Panc1 (cell line): ENCODE measurements around the gene SYNPR. TPM values are rescaled to one million over a fixed set of nuclear protein-coding genes. Genes with fewer than 3 reads are reported as not detected.

Source experiments
- ATAC-seq: fragments of 200-7000 bp; cut with Tn5 transposase; 2 replicates; pipeline ENCODE4 v1.9.1; 2020; ENCODE audit warnings: mild to moderate bottlenecking, moderate library complexity
- BruUV-seq: library from RNA; stranded (reverse); fragments of 400-500 nt; replicated peaks from 2 replicates; lab custom pipeline; 2021; lab: Mats Ljungman, UMichigan
- CTCF ChIA-PET: fragments of 300-600 bp; sonication (Branson Sonifier 250); formaldehyde crosslinking; loops from one replicate; lab custom pipeline; 2022; ENCODE audit warnings: antibody characterized with exemption; lab: Charles Lee
- POLR2A ChIA-PET: fragments of 300-600 bp; sonication (Branson Sonifier 250); formaldehyde crosslinking; loops from one replicate; lab custom pipeline; 2022; ENCODE audit warnings: antibody characterized with exemption; lab: Charles Lee
- DNase-seq: peaks from one replicate; pipeline ENCODE4 v3.0.0-alpha.2; 2010; ENCODE audit warnings: low read depth, low spot score
- H3K27ac ChIP-seq: 2 replicates; pipeline ENCODE4 v1.5.1; 2011; ENCODE audit warnings: mild to moderate bottlenecking, low read length, inconsistent platforms
- H3K27me3 ChIP-seq: fragments of 200-500 bp; sonication (Bioruptor generic); 2 replicates; pipeline ENCODE4 v1.6.0; 2014; ENCODE audit warnings: low read length, inconsistent platforms; ENCODE audit not compliant: control insufficient read depth, insufficient read depth
- H3K36me3 ChIP-seq: fragments of 200-500 bp; sonication (Bioruptor generic); 2 replicates; pipeline ENCODE4 v1.5.1; 2014; ENCODE audit warnings: inconsistent platforms, mild to moderate bottlenecking, low read length, moderate library complexity; ENCODE audit not compliant: control insufficient read depth, insufficient read depth
- H3K4me1 ChIP-seq: 2 replicates; pipeline ENCODE4 v1.5.1; 2011; ENCODE audit warnings: inconsistent platforms, mild to moderate bottlenecking, low read length, moderate library complexity; ENCODE audit not compliant: control insufficient read depth, insufficient read depth
- H3K4me3 ChIP-seq, 2 experiments: 2 replicates each; pipeline ENCODE4 v1.5.1; 2011 to 2012; ENCODE audit warnings: low read depth in 2 of 2, low read length in 2 of 2, mild to moderate bottlenecking in 2 of 2, inconsistent platforms in 1 of 2, moderate library complexity in 1 of 2
- H3K9me3 ChIP-seq: fragments of 200-500 bp; sonication (Bioruptor generic); 2 replicates; pipeline ENCODE4 v1.5.1; 2014; ENCODE audit warnings: low read depth, mild to moderate bottlenecking, inconsistent platforms, low read length, moderate library complexity; ENCODE audit not compliant: control insufficient read depth, insufficient read depth
- POLR2AphosphoS5 ChIP-seq: IDR thresholded peaks from 2 replicates; pipeline ENCODE4 v1.6.1; 2012; ENCODE audit warnings: mild to moderate bottlenecking, low read depth, low read length, moderate library complexity
- SIN3A ChIP-seq: IDR thresholded peaks from 2 replicates; pipeline ENCODE4 v1.6.1; 2012; ENCODE audit warnings: low read depth, mild to moderate bottlenecking, low read length, moderate library complexity, borderline replicate concordance; ENCODE audit not compliant: insufficient read depth
- TCF7L2 ChIP-seq: IDR thresholded peaks from 2 replicates; pipeline ENCODE4 v1.6.1; 2011; ENCODE audit warnings: mild to moderate bottlenecking, low read depth, low read length, inconsistent platforms
- in situ Hi-C: cut with HindIII; loops from 2 replicates; pipeline ENCODE4 v1.10.0; 2016; ENCODE audit warnings: low sequenced_read_pairs, low pct_unique_long_range_greater_than_20kb
- intact Hi-C: fragments of 100-400 bp; cut with micrococcal nuclease; formaldehyde crosslinking; loops from one replicate; pipeline ENCODE4 v1.10.0; 2022; ENCODE audit not compliant: unreplicated experiment
- total RNA-seq: library from RNA; stranded (reverse); gene quantifications from one replicate; pipeline ENCODE4 v1.2.1, GENCODE V29; 2021; ENCODE audit not compliant: unreplicated experiment
- TF ChIP-seq, protein P1 (sequence below): fragments of 450-650 bp; IDR thresholded peaks from 2 replicates; pipeline ENCODE4 v1.5.1; 2017; ENCODE audit warnings: mild to moderate bottlenecking
- TF ChIP-seq, protein P2 (sequence below), 2 experiments: IDR thresholded peaks; 2 replicates each; pipeline ENCODE4 v1.6.1; 2011 to 2012; ENCODE audit warnings: low read depth in 2 of 2, control low read depth in 1 of 2, low read length in 1 of 2, mild to moderate bottlenecking in 1 of 2, moderate library complexity in 1 of 2; ENCODE audit not compliant: insufficient read depth in 1 of 2

Gene SYNPR
- total RNA-seq, 1 experiment from 2014 or later, result not detected

DNA sequence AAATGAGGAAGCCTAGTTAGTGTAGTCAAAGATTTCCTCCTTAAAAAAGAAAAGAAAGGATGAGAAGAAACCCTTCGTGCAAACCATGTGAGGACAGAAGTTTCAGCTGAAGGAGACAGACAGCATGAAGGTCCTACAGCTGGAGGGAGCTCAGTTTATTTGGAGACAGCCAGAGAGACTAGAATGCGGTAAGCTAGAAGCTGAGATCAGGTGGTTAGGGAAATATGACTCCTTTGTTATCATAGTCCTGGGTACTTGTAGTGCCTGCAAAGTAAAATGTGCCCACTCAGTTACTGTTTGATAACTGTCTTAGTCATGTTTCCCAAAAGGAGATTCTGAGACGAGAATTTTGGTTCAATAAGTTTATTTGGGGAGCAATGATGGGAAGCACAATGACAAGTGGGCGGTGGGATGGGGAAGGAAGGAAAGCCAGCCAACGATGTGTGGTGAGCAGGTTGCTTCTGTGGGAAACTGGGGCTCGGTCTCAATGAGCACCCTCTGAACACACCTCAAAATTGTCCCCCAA, 195.6 kb downstream of the SYNPR start:
- Histone ChIP-seq H3K27me3 (no peaks in the 10 kb centered on the region), H3K36me3 (no peaks in the 10 kb centered on the region), H3K4me1 (no peaks in the 10 kb centered on the region), H3K27ac (no peak overlapping the region), H3K9me3 (no peaks in the 10 kb centered on the region), H3K4me3 (no peak overlapping the region)
- TF ChIP-seq, protein P1, sequence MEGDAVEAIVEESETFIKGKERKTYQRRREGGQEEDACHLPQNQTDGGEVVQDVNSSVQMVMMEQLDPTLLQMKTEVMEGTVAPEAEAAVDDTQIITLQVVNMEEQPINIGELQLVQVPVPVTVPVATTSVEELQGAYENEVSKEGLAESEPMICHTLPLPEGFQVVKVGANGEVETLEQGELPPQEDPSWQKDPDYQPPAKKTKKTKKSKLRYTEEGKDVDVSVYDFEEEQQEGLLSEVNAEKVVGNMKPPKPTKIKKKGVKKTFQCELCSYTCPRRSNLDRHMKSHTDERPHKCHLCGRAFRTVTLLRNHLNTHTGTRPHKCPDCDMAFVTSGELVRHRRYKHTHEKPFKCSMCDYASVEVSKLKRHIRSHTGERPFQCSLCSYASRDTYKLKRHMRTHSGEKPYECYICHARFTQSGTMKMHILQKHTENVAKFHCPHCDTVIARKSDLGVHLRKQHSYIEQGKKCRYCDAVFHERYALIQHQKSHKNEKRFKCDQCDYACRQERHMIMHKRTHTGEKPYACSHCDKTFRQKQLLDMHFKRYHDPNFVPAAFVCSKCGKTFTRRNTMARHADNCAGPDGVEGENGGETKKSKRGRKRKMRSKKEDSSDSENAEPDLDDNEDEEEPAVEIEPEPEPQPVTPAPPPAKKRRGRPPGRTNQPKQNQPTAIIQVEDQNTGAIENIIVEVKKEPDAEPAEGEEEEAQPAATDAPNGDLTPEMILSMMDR, result no peak
- DNase-seq (no peak), ATAC-seq (no peak)
- intact Hi-C loops, result no loop called here
- POLR2A ChIA-PET, result no interaction called here
- CTCF ChIA-PET, result no interaction called here
- in situ Hi-C loops, result no loop called here
- no TSS peak for BruUV-seq

DNA sequence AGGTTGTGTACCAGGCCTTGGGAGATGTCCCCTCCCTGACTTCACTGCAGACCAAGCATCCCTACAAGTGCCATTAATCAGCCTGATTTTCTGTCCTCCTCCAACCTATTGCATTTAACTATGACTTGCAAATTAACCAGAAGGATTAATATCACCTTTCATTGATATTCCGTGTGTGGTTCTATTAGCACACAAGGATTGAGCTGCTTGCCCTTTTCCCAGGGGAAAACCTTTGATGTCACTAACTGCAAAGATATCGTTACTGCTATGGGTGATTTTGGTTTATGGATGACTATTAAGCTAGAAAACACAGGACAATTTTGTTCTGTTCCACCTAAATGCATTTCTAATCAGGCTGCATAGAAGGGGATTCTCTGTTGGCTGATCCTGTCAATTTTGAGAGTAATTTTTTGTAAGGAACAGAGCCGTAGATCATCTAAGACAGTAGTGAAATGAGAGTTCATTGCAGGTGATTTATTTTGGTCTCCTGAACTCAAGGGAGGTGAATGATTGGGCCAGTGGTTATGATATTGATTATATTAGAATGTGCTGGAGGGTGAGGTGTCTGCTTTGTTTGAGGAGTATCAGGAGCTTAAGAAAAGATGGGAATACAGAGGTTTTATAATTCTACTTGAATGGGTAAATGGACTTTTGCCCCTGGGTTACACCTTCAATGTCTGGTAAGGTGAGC, 196.9 kb downstream of the SYNPR start:
- no peak overlapping the region for H3K4me3 ChIP-seq
- DNase-seq (no peak), ATAC-seq (no peak)
- no peaks in the 10 kb centered on the region for H3K27me3 ChIP-seq
- ChIA-PET POLR2A (no interaction called here), CTCF (no interaction called here)
- no peaks in the 10 kb centered on the region for H3K9me3 ChIP-seq
- no peak overlapping the region for H3K27ac ChIP-seq
- no peaks in the 10 kb centered on the region for H3K4me1 ChIP-seq
- no peaks in the 10 kb centered on the region for H3K36me3 ChIP-seq
- BruUV-seq, result no TSS peak
- intact Hi-C loops (no loop called here), in situ Hi-C loops (no loop called here)
- TF ChIP-seq TCF7L2 (no peak), POLR2AphosphoS5 (no peak), SIN3A (no peak)
- TF ChIP-seq, protein P2, sequence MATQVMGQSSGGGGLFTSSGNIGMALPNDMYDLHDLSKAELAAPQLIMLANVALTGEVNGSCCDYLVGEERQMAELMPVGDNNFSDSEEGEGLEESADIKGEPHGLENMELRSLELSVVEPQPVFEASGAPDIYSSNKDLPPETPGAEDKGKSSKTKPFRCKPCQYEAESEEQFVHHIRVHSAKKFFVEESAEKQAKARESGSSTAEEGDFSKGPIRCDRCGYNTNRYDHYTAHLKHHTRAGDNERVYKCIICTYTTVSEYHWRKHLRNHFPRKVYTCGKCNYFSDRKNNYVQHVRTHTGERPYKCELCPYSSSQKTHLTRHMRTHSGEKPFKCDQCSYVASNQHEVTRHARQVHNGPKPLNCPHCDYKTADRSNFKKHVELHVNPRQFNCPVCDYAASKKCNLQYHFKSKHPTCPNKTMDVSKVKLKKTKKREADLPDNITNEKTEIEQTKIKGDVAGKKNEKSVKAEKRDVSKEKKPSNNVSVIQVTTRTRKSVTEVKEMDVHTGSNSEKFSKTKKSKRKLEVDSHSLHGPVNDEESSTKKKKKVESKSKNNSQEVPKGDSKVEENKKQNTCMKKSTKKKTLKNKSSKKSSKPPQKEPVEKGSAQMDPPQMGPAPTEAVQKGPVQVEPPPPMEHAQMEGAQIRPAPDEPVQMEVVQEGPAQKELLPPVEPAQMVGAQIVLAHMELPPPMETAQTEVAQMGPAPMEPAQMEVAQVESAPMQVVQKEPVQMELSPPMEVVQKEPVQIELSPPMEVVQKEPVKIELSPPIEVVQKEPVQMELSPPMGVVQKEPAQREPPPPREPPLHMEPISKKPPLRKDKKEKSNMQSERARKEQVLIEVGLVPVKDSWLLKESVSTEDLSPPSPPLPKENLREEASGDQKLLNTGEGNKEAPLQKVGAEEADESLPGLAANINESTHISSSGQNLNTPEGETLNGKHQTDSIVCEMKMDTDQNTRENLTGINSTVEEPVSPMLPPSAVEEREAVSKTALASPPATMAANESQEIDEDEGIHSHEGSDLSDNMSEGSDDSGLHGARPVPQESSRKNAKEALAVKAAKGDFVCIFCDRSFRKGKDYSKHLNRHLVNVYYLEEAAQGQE (IDR thresholded peaks at IDR 0.05; ENCODE audit: insufficient read depth in 1 of 2, low read depth in 2 of 2, low read length in 1 of 2), result no peak

DNA sequence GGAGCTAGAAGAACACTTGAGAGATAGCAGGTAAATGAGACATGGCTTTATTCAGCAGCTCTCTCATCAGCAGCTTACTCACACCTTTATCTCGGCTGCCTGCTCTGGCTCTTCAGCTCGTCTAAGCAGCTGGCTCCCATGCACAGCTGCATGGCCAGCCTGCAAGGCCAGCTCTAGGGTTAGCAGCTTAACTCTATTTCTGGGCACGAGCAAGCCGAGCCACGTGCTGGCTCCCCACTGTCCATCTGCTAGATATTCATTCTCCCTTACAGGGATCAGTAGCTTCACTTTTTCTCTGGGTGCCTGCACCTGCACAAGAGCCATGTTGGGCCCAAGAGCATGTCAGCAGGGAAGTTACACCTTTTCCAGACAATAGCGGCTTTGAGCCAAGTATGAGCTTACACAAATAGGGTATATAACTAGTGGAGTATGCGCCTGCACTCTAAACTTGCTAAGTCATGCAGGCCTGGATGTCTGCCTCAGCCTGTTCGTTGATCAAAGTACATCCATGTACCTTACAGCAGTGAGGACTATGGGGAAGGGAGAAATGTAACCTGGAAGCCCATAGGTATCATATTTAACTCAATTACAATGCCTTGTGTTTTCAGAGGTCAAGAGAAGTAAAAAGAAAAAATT, 199.5 kb downstream of the SYNPR start:
- in situ Hi-C loops, result no loop called here
- TF ChIP-seq, protein P1, result no peak
- CTCF ChIA-PET, result no interaction called here
- no peak for ATAC-seq
- POLR2A ChIA-PET, result no interaction called here
- Histone ChIP-seq H3K27ac (no peak overlapping the region), H3K36me3 (no peaks in the 10 kb centered on the region), H3K9me3 (no peaks in the 10 kb centered on the region), H3K4me3 (no peak overlapping the region), H3K27me3 (no peaks in the 10 kb centered on the region), H3K4me1 (no peaks in the 10 kb centered on the region)
- DNase-seq, result no peak
- intact Hi-C loops, result no loop called here
- BruUV-seq, result no TSS peak
